Ovary (tissue), 3 donors: Measurements from ENCODE around the gene RND2.

Source experiments
- CTCF ChIP-seq, 3 donors: fragments of 450-650 bp in 2 of 3; fragments of 200-600 bp in 1 of 3; IDR thresholded peaks; one replicate each; pipeline versions ENCODE4 v1.5.1 to v1.8.0; 2016 to 2022; ENCODE audit warnings: antibody characterized with exemption in 3 of 3, mild to moderate bottlenecking in 1 of 3
- POLR2A ChIP-seq: fragments of 450-650 bp; IDR thresholded peaks from one replicate; pipeline ENCODE4 v1.6.1; 2017; ENCODE audit warnings: antibody characterized with exemption, mild to moderate bottlenecking, moderate library complexity
- donor health status: DM: no; HTN: no; CAD: no.

- TF ChIP-seq CTCF (IDR thresholded peaks at IDR 0.05) (no peak), POLR2A (no peak)
Measured at GRCh38 chr17:42992872-42993271, 32.2 kb upstream of the RND2 start.
